LNCaP clone FGC (cell line): ENCODE data around the gene HERC2.

ENCODE experiments used
- DNase-seq: peaks from one replicate; pipeline ENCODE4 v3.0.0-alpha.2; 2011; ENCODE audit warnings: low read depth
- H3K4me3 ChIP-seq: 2 replicates; pipeline ENCODE4 v1.5.1; 2011; ENCODE audit warnings: mild to moderate bottlenecking, low read depth, low read length, control low read depth
- TF ChIP-seq, protein P1 (sequence below): IDR thresholded peaks from 2 replicates; pipeline ENCODE4 v1.5.1; 2012; ENCODE audit warnings: mild to moderate bottlenecking; ENCODE audit not compliant: control insufficient read depth, insufficient read depth; ENCODE audit errors: extremely low read depth

Gene HERC2

DNA sequence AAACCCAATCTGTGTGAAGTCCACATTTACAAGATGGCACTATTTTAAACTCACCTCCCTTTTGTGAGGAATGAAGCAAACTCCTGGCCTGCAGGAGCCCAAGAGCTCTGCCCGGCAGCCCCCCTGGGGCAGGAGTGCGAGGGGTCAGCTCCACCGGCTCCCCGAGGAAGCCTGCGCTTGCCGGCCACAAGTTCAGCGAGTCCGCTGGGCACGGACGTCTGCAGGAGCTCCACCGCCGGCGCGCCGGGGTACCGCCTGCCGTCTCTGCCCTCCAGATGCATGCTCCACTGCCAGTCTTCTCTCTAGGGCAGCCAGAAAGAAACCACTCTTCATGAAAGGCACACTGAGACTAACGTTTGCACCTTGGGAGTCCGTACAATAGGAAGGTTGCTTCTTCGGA, 240.4 kb downstream of the HERC2 start:
- DNase-seq = no peak
- H3K4me3 ChIP-seq = no peak overlapping the region
- TF ChIP-seq, protein P1, sequence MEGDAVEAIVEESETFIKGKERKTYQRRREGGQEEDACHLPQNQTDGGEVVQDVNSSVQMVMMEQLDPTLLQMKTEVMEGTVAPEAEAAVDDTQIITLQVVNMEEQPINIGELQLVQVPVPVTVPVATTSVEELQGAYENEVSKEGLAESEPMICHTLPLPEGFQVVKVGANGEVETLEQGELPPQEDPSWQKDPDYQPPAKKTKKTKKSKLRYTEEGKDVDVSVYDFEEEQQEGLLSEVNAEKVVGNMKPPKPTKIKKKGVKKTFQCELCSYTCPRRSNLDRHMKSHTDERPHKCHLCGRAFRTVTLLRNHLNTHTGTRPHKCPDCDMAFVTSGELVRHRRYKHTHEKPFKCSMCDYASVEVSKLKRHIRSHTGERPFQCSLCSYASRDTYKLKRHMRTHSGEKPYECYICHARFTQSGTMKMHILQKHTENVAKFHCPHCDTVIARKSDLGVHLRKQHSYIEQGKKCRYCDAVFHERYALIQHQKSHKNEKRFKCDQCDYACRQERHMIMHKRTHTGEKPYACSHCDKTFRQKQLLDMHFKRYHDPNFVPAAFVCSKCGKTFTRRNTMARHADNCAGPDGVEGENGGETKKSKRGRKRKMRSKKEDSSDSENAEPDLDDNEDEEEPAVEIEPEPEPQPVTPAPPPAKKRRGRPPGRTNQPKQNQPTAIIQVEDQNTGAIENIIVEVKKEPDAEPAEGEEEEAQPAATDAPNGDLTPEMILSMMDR = no peak

- TF ChIP-seq, protein P1 = no peak
- H3K4me3 ChIP-seq = no peak overlapping the region
- no peak for DNase-seq
These were observed 241.6 kb downstream of the HERC2 start for GRCh38 chr15:28080386-28080785.

DNA sequence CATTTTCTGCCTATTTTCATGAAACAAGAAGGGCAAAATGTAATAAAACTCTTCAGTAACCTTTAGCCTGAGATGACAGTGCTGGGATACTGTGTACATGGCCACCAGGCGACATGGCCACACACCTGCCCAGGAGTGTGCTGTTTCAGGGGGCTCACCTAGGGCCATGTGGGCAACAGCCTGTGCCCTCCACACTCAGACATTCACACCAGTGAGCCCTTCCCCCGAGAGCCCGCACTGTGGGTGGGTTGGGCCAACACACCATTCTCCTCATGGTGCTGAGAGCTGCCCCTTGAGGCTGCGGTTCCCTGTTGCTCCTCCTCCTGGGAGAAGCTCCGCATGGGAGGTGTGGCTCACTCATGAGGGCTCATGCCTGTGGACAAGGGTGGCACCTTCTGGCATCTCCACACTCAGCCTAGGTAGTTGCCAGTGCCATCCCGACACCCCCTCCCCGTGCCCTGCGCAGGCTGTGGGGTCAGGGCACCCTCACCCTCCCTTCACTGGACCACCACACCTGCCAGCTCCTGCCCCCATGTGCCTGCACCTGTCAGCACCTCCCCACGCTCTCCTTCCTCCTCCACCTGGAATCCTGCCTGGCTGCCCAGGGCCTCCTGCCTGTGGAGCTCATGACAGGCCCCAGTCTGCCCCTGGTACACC, 242.5 kb downstream of the HERC2 start:
- no peak for DNase-seq
- TF ChIP-seq, protein P1 = no peak

DNA sequence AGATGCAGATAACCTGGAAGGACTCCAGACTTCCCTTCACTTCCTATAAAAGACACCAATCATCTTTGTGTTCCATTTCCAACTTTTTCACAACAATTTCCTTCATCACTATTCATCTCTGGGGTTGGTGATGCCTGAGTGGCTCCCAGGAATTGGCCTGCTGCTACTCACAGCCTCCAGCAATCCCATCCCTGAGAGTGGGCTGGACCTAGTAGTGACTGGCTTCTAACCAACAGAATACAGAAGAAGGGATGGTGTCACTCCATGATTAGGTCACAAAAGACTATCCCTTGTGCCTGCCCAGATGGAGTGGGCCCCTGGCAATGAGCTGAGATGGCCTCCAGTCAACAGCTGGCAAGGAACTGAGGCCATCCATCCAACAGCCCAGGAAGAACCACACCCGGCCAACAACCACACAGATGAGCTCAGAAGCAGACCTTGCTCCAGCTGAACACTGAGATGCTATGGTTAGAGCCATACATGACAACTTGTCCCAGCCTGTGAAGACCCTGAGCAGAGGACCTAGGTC, 243.7 kb downstream of the HERC2 start:
- no peak overlapping the region for H3K4me3 ChIP-seq
- TF ChIP-seq, protein P1 = no peak
- DNase-seq = no peak

More for the DNA sequence above, 242.5 kb downstream of the HERC2 start:
- H3K4me3 ChIP-seq = no peak overlapping the region

DNA sequence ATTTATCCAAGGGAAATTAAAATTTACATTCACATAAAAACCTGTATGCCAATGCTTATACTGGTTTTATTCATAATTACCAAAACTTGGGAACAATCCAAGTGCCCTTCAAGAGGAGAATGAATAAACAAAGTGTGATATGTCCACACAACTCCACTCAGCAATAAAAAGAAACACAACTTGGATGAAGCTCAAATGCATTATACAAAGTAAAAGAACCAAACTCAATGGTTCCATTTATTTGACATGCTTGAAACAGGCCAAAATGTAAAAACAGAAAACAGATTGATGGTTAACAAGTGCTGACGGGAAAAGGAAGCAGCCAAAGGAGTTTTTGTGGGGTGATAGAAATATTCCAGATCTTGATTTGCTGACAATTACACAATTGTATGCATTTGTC, 246.4 kb downstream of the HERC2 start:
- TF ChIP-seq, protein P1 = no peak
- DNase-seq = peak; percentile 46

DNA sequence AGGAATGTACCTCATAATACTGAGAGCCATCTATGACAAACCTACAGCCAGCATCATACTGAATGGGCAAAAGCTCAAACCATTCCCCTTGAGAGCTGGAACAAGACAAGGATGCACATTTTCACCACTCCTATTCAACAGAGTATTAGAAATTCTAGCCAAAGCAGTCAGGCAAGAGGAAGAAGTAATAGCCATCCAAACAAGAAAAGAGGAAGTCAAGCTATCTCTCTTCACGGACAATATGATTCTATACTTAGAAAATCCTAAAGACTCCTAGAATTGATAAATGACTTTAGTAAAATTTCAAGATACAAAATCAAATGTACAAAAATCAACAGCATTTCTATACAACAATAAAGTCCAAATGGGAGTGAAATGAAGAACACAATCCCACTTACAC, 253.0 kb downstream of the HERC2 start:
- TF ChIP-seq, protein P1 = no peak
- no peak for DNase-seq
- H3K4me3 ChIP-seq = no peak overlapping the region

More for the DNA sequence above, 246.4 kb downstream of the HERC2 start:
- H3K4me3 ChIP-seq = no peak overlapping the region

DNA sequence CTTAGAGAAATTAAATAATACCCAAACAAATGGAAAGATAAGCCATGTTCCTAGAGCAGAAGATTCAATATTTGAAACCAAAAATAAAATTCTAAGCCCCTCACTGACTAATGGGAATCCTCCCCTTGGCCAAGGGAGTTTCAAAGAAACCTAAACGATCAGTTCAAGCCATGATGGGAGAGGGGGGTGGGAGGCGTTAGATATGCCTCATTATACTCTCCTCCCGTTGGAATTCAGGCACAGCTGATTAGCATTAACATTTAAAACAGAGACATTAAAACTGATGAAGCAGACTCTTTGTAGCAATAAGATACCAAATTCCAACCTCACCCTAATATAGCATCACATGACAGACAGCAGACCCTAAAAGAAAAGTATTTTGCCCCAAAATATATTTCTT, 255.7 kb downstream of the HERC2 start:
- H3K4me3 ChIP-seq = no peak overlapping the region
- TF ChIP-seq, protein P1 = no peak
- DNase-seq = no peak
